SIG-M5 treated with dmso at 0.1 percent for 504 hours (cell line): ENCODE results near the gene BICRA.
"Not testable (repeated sequence)": the region's sequence is repeated elsewhere in the genome, so short reads cannot be mapped to it uniquely, and the experiment has no call there.

ENCODE experiments used
- DNase-seq: peaks from one replicate; lab custom pipeline; 2025; ENCODE audit not compliant: unreplicated experiment; lab: John Stamatoyannopoulos, UW

The BICRA gene

GRCh38 chr19:47626238-47626637 is 17.3 kb downstream of the BICRA start:
- DNase-seq: no peak

GRCh38 chr19:47628078-47628771 is 19.3 kb downstream of the BICRA start:
- DNase-seq: no peak

- DNase-seq: no peak
Observed at GRCh38 chr19:47630594-47630993, 21.7 kb downstream of the BICRA start.

GRCh38 chr19:47631681-47632446 is 22.9 kb downstream of the BICRA start:
- no peak for DNase-seq

- no peak for DNase-seq
Observed at GRCh38 chr19:47633517-47633916, 24.6 kb downstream of the BICRA start.

- no peak for DNase-seq
Observed at GRCh38 chr19:47633996-47634395, 25.1 kb downstream of the BICRA start.

DNA sequence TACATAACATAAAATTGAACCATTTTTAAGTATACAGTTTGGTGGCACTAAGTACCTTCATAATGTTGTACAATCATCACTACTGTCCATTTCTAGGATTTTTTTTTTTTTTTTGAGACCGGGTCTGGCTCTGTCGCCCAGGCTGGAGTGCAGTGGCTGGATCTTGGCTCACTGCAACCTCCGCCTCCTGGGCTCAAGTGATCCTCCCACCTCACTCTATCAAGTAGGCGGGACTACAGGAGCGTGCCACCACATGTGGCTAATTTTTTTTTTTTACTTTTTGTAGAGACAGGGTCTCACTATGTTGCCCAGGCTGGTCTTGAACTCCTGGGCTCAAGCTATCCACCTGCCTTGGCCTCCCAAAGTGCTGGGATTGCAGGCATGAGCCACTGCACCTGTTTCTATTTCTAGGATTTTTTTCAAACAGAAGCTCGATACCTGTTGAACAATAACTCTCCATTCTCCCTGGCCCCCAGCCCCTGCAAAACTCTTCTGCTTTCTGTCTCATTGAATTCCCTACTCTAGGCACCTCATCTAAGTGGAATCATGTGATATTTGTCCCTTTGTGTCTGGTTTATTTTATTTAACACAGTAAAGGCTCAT is 26.3 kb downstream of the BICRA start:
- not testable (repeated sequence) for DNase-seq

GRCh38 chr19:47637550-47637949 is 28.6 kb downstream of the BICRA start:
- DNase-seq: peak; percentile 49

GRCh38 chr19:47641891-47642485 is 33.1 kb downstream of the BICRA start:
- DNase-seq: peak; percentile 44

DNA sequence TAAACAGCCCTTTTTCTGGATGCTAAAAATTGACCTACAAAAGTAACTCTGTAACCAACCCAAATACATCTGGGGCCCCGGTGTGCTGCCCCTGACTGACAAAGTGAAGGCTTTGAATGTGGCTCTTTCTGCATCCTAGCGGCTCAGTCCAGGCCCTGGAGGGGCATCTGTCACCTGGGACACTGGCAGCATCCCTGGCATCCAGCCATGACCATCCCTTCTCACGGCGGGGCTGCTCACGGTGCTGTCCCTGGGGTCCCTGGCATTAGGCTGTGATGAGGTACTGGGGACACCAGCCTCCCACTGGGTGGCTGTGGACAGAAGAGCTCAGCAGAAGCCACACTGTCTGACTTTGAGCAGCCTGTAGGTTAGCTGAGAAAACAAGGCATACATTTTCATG is 34.3 kb downstream of the BICRA start:
- DNase-seq: no peak

DNA sequence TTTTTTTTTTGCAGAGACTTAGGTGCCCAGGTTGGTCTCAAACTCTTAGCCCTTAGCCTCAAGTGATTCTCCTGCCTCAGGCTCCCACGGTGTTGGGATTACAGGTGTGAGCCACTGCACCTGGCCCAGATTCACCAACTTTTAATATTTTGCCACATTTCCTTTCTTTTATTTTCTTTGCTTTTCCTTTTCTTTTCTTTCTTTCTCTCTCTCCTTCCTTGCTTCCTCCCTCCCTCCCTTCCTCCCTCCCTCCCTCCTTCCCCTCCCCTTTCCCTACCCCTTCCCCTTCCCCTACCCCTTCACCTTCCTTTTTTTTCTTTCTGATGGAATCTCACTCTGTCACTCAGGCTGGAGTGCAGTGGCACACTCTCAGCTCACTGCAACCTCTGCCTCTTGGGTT is 35.3 kb downstream of the BICRA start:
- no peak for DNase-seq

DNA sequence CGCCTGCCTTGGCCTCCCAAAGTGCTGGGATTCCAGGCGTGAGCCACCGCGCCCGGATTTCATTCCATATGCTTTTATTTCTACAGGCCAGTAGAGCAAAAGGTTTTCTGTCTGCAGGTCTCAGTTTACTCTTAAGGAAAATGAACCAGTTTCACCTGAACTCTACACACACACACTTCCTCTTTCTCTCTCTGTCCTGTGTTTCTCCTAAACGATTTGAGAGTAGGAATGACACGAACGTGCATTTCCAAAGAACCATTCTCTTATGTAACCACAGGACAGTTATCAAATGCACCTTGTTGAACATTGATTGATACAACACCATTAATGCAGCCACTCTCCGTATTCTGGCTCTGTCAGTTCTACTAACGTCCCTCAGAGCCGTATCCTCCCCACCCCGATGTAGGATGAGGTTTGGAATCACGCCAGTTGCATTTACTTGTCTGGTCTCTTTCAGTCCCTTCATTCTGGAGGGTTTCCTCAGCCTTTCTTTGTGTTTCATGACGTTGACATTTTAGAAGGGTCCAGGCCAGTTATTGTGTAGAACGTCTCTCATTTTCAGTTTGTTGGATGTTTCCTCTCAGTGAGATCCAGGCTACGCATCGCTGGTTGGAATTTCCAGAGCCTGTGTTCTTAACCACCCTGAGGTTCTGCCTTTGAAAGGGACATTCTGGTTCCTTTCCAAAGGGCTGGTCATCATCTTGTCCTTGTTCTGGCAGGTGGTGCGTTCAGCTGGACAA is 36.0 kb downstream of the BICRA start:
- DNase-seq: no peak

DNA sequence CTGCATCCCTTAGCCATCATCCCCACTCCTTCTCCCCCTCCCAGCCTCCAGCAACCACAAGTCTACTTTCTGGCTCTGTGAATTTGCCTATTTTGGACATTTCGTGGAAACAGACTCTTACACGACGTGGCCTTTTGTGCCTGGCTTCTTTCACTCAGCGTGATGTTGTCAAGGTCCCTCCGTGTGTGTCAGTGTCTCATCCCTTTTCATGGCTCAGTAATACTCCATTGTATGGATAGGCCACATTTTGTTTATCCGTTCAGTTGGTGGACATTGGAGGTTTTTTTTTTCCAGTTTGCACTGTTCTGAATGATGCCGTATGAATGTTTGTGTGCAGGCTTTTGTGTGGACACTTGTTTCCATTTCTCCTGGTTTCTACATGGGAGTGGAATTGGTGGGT is 38.0 kb downstream of the BICRA start:
- no peak for DNase-seq

- DNase-seq: no peak
Observed at GRCh38 chr19:47649588-47649987, 40.7 kb downstream of the BICRA start.

DNA sequence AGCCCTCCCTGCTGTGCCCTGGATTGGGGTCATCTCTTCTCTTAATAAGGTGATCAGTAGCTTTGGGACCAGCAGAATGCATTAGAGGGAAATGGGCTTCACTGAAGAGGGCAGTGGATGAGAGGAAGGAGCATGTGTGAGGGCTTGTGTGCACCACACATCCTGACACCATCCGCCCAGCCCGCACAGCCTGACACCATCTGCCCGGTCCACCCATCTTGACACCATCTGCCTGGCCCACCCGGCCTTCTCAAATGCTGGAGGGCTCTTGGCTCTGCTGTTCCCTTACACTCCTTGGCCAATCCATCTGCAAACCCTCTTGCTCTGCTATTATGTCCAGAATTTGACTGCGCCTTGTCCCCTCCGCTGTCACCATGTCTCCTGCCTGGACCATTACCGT is 41.8 kb downstream of the BICRA start:
- DNase-seq: no peak

DNA sequence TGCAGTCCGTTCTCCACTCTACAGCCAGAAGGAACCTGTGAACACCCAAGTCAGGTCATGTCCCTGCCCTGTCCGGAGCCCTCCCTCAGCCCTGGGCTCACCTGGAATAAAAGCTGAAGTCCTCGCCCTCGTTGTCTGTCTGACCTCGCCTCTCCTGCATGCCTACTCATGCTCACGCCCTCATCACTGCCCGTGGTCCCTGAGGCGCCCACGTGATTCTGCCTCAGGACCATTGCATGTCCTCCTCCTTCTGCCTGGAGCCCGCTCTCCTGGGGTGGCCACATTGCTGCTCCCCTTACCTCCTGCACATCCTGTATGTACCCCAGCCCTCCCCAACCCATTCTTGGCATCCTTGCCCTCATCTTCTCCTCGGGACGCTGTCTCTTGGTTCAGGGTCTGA is 42.2 kb downstream of the BICRA start:
- no peak for DNase-seq

DNA sequence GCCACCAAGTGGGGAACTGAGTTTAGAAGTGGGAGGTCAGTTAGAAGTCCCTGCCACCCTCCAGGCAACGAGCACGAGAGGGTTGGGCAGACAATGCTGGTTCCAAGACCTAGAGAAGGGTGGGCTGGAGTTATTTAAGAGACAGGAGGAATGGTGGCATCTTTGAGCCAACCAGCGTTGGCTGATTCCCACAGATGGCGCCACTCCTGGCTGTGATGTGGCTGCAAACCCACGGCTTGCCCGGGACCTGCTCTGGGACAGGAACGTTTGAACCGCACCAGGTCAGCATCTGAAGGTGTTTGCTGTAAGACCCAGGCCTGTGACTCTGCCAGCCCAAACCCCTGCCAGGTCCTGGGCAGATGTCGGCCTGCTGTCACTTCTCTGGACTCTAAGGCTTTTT is 42.8 kb downstream of the BICRA start:
- no peak for DNase-seq

DNA sequence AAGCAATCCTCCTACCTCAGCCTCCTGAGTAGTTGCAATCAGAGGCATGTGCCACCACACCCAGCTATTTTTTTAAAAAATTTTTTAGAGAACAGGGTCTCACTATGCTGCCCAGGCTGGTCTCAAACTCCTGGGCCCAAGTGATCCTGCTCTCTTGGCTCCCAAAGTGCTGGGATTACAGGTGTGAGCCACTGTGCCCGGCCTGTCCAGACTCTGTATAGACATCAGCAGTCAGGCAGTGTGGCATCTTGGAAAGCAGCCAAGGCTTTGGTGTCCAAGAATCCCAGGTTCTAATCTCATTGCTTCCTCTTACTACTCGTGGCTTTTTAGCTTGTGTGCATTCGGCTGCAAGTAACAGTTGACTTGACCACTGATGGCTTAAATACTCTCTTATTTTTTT is 43.4 kb downstream of the BICRA start:
- DNase-seq: no peak

DNA sequence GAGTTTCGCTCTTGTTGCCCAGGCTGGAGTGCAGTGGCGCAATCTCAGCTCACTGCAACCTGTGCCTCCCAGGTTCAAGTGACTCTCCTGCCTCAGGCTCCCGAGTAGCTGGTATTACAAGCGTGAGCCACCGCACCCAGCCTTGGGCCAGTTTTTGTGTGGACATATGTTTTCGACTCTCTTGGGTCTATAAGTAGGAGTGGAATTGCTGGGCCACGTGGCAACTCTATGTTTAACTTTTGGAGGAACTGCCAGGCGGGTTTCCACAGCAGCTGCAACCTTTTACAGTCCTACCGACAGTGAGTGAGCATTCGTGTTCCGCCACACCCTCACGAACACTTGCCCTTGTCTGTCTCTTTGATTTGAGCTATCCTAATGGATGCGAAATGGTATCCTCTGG is 44.9 kb downstream of the BICRA start:
- no peak for DNase-seq

DNA sequence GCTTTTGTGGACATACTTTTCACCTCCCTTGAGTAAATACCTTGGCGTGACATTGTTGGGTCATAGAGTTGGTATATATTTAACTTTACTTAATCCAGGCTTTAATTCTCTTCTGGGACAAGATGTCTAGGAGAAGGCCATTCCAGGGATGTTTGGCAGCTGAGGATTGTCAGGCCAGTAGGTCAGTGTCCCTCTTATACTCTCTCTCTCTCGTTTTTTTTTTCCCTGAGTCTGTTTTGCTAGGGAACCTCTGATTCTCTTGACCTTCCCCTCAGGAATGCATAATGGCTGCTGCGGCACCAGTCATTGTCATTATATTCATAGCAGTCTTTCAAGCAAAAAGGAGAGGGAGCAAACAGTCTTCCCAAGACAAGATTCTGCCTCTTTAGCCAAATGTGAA is 48.8 kb downstream of the BICRA start:
- DNase-seq: no peak
